NCI-H2196 treated with DMSO at 0.1 percent for 48 hours (cell line): ENCODE measurements around the gene SNX20.

Experiments
- DNase-seq: peaks from one replicate; lab custom pipeline; 2025; ENCODE audit not compliant: unreplicated experiment; lab: John Stamatoyannopoulos, UW

Gene SNX20

DNA sequence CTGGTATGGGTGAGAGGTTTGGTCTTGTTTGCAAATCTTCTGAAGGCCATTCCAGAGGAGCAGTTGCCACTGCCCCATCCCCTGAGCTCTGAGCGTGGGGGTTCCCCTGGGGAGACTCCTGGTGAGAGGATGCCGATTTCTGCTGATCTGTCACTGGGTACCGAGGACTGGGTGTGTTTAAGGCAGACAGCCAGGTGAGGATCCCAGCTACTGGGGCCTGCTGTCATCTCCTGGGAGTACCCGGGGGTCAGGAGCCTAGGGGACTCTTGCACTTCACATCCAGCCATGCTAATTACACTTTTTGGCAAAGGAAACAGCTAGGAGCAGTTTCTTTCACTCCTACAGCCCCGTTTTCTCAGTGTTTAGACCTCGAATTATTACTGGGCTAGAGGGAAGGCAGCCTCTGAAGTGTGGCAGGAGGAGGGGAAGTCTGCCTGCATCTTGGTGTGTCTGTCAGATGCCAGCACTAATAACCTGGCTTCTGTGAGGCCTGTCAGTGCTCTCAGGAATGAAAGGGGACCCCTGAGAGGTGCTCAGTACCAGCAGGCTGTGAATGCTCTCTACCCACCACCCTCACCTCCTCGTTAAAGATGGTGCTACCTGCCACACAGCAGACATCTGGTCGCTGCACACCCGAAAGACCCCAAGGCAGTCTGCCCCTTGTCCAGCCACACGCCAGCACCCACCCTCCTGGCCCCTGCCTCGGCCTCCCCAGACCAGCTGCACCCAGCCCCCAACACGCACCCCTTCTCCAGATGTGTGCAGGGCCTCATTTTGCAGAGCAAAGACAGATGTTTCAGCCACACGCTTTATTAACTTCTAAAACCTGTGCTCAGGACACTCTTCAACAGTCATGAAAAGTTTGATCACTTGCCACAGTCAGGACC, 43.2 kb downstream of the SNX20 start:
- DNase-seq, result no peak

DNA sequence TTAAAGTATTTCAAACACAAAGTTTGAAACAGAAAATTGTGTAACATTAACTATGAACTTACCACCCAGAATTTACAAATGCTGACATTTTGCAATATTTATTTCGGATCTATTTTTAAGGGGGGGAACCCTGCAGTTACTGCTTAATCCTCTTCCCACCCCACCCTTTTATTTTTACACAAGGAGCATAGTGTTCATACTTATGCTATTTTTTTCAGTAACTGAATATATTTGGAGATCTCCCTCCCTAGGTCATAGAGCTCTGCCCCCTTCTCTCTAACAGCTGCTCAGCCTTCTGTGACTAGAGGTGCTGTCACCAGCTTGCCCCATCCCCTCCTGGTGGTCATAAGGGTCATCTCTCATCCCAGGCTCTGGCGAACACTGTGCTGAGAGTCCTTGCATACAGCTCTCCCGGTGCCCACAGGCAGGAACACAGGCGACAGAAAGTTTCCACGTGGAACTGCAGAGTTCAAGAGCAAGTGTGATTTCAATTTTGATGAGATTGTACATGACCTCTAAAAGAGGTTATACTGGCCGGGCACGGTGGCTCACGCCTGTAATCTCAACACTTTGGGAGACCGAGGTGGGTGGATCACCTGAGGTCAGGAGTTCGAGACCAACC, 44.2 kb downstream of the SNX20 start:
- DNase-seq, result no peak

DNA sequence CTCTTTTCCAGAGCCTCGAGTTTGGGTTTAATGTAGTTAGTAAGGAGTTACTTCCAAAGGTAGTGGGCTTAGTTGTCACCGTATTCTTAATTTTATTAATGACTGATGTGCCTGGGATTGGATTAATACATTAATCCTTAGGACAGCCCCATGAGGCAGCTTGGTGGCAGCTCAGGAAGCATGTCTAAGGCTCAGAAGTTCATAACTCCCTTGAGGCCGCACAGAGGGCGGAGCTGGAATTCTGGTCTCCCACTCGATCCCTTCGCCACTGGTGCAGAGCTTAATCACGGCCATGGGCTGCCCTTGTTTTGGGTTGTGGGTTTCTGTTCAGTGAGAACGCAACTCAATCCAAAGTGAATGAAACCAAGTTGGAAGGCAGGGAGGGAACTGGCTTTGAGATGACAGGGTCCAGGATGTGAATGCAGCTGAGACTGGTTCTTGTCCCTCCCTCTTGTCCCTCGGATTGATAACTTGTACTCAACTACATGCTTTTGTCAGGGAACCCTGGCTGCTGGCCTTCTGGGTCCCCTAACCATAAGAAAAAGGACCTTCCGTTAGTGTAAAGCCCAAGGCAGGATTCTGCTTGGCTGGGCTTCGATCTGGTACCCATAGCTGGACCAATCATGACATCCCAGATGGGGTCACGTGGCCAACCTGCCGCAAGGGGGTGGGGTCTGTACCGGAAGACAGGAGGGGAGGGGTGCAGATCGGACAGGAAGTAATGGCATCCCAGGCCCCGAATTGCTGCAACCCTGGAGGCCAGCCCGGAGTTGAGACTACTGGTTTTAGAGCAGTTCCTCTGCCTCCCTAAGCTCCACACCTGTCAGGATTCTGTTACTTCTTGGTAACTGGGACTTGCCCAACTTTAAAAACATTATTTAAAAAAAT, 45.4 kb downstream of the SNX20 start:
- no peak for DNase-seq

DNA sequence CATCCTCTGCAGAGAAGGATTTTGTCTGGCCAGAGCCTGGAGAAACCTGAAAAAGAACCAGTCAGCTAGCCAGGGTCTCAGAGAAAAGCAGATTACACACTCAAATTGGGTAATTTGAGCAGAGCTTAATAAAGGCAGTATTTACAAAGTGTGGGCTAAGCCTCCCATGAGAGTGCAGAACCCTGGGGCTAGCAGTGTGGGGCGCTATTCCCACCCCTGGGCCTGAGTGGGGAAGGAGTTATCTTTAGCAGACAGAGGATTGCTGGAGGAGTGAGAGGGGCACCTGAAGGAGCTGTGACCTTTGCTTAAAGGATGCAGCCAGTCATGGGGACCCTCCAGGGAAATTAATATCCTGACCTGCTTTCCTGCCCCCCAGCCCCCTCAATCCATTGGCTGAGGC, 46.2 kb downstream of the SNX20 start:
- no peak for DNase-seq

DNA sequence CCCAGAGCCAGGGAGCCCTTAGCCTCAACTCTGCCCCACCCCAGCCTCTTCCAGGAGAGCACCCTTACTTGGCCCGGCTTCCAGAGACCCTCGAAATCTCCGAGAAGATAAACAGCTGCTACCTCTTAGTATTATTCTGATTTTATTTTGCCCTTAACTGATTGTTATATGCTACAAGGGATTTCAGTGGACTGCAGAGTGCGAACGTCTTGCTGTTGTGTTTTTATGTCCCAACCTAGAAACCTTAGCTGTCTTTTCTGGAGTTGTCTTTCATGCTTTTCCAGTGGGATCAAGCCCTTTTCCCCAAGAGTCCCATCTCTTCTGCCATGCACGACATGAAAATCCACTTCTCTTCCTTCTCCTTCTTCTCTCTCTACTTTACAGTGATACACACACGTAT, 47.0 kb downstream of the SNX20 start:
- DNase-seq, result no peak

DNA sequence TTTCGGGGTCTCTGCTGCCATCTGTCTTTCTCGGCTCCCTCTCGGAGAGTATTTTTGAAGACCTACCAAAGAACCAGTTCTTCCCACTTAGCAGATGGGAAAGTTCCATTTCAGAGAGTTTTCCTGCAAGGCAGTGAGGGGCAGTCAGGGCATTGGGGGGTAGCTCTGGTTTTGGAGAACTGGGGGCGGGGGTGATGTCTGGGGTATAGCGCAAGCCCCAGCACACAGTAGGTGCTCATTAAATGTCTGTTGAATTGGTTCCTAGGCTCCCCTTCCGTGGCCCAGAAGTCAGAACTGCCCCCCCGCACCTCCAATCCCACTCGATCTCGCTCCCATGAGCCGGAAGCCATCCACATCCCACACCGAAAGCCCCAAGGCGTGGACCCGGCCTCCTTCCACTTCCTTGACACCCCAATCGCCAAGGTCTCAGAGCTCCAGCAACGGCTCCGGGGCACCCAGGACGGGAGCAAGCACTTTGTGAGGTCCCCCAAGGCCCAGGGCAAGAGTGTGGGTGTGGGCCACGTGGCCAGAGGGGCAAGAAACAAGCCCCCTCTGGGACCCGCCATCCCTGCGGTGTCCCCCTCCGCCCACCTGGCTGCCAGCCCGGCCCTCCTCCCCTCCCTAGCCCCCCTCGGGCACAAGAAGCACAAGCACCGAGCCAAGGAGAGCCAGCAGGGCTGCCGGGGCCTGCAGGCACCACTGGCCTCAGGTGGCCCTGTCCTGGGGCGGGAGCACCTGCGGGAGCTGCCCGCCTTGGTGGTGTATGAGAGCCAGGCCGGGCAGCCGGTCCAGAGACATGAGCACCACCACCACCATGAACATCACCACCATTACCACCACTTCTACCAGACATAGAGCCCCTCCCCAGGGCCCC, 47.9 kb downstream of the SNX20 start:
- DNase-seq, result no peak

DNA sequence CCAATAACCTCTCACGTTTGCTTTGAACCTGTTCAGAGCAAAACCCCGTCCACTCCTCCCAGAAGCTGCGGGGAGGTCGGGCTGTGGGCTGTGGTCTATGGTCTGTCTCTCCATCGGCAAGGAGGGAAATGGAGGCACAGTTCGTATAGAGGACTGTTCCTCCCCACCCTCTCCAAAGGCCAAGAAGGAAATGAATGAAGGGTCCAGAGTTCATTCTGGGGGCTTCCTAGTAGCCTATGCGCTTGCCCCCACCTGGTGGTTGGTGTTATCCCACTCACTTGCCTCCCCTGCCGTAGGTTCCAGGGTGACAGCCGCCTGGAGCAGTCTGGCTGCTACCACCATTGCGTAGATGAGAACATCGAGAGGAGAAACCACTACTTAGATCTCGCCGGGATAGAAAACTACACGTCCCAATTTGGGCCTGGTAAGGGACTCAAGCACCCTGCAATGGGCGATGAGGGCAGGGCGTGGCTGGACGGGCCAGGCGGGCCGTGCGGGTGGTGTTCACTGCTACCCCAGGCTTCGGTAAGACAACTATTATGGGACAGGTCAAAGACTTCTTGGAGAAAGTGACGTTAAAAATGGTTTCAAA, 49.0 kb downstream of the SNX20 start:
- DNase-seq, result no peak

DNA sequence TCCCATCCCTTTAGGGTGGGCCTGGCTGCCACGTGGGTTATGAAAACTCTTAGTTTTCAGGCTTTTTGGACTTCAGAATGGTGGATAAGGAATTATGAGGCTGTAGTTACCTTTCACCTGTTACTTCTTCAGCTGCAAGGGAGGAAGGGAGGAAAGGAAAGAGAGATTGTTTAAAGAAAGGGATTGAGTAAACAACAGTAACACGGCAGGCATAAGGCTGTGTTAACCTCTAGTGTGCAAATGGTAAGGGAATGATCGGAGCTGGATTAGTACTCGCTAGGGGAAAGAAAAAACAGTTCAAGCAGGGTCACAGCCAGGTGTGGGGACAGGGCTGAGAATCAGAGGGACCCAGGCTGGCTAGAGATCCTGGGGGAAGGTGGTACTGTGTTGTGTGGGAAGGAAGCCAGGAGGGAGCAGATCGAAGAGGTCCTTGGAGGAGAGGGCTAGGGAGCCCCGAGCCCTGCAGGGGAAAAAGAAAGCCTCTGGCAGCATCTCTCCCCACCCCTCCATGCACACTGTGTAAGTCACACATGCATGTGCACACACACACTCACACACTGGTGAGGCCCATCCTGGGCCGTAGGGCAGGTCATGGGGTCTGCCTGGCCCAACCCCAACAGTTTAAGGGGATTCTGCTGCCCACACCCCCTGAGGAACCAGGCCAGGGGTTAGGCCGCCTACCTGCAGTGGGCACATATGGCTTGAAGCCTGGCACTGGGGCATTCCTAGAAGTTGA, 49.7 kb downstream of the SNX20 start:
- DNase-seq, result no peak

DNA sequence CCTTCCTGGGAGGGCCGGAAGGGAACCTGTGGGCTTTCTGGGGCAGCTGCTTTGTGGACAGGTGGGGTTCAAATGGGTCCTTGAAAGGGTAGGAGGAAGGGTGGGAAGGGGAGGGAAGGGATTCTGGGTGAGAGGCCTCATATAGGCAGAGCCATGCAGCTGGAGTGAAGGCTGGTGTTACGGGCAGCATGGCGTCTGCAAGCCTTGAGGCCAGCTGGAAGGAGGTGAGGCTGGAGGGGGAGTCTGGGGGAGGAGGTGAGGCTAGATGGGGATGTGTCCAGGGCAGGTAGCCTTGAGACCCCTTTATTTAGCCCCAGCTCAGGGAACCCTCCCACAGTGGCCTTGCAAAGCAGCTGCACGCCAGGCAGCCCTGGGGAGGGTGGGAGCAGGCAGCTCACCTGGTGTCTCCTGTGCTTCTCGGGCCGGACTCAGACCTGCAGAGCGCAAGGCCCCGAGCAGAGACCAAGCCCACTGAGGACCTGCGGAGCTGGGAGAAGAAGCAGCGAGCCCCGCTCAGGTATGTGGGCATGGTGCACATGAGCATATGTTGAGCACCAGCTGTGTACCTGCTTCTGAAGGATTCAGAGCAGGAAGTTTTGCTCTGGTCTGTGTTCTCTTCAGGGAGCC, 50.6 kb downstream of the SNX20 start:
- DNase-seq, result no peak

DNA sequence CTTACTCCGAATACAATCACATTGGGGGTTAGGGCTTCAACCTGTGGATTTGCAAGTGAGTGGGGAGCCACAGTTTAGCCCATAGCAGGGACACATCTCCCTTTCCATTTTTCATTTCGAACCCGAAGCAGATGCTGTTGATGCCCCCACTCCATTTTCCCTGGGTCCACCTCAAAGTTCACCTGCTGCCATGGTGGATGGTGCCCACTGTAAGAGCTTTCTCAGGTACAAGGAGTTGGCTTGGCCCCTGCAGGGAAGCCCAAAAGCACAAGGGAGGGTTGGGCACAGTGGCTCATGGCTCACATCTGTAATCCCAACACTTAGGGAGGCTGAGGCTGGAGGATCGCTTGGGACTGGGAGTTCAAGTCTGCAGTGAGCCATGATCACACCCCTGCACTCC, 51.8 kb downstream of the SNX20 start:
- no peak for DNase-seq

DNA sequence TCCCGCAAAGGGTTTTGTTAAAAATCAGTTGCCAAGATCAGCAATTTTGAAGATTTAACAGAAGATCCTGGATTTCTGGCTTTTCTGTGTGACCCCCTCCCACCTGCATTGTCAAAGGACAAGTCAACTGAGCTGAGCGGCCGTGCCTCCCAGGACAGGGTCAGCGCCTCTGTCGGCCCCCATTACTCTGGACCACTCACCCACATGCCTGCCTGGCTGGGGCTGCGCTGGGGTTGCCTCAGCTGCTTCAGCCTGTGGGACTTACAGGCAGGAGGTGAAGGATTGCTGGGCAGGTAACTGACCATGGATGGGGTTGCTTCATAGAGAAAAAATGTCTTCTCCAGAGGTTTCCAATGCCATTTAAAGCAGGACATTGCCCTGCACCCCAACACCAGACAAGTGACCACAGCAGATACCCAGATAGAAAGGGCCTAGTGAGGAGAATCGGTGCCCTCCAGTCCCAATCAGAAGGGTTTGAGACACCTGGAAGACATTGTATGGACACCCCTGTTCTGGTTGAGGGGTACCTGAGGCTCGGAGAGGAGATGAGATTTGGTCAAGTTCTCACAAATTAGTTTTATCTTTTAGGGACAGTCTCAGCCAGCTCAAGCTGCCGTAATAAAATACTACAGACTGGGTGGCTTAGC, 52.8 kb downstream of the SNX20 start:
- no peak for DNase-seq

DNA sequence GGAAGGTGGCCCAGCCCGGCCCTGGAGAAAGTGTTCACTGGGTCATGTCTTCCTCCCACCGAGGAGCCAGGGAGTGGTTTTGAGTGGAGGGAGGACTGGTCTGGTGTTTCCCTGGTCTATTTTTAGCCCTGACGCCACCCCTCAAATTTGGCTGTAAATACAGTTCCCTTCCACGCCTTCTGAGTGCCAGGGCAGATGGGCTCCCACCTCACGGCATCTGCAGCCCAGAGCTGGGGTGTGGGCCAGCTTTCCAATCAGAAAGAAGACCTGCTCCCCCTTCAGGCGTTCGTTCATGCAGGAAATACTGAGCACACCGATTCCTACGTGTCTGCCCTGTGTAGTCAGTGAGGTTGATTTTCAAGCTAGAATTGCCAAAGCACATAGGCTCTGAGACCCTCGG, 53.7 kb downstream of the SNX20 start:
- no peak for DNase-seq

DNA sequence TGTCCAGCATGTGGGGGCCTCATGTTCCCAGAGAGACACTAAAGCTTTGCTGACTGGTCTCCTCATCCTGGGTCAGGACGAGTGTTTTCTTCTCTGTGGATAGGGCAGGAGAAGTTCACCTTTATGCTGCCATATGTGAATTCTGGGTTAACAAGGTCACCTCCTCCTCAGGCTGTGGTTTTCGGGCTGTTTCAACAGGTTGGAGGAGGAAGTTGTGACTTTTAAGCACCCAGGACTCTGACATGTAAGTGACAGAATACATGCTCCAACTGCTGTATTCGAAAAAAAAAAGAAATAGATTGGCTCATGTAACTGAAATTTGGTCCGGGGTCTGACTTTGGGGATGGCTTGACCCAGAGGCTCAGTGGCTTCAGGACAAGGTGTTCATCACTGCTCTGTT, 54.2 kb downstream of the SNX20 start:
- no peak for DNase-seq

DNA sequence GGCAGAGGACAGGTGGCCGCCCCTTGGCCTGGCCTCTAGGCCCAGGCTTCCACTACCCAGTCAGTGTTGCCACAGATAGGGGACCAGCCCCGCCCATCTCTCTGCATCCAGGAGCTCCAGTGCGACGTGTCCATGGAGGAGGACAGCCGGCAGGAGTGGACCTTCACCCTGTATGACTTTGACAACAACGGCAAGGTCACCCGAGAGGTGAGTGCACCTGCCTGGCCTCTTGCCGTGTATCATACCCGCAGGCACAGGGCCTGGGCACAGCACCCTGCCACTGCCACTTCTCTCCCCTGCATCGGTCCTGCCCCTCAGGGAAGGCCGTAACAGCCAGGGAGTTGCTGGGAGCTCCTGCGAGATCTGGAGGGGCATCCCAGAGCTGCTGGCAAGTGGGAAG, 55.7 kb downstream of the SNX20 start:
- DNase-seq, result no peak

DNA sequence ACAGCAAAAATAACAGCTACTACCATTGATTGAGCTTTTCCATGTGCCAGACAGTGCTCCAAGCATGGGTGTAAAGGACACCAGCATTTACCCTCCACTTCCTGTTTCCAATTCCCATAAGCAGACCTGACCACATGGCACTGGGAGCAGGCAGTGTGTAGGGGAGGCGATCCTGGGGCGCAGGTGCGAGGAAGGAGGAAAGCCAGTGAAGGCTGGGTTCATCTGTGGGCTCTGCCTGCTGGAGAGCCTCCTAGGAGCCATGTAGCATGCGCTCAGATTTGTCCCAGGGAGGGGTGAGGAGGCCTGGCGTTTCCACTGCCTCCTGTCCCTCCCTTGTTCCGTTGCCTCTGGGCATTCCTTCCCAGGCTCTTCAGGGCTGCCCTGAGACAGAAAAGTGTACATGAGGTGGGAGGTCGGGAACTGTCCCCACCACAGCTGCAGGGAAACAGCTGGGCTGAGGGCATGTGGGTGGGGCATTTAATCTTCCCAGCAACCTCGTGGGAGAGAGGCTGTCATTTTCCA, 56.6 kb downstream of the SNX20 start:
- no peak for DNase-seq

DNA sequence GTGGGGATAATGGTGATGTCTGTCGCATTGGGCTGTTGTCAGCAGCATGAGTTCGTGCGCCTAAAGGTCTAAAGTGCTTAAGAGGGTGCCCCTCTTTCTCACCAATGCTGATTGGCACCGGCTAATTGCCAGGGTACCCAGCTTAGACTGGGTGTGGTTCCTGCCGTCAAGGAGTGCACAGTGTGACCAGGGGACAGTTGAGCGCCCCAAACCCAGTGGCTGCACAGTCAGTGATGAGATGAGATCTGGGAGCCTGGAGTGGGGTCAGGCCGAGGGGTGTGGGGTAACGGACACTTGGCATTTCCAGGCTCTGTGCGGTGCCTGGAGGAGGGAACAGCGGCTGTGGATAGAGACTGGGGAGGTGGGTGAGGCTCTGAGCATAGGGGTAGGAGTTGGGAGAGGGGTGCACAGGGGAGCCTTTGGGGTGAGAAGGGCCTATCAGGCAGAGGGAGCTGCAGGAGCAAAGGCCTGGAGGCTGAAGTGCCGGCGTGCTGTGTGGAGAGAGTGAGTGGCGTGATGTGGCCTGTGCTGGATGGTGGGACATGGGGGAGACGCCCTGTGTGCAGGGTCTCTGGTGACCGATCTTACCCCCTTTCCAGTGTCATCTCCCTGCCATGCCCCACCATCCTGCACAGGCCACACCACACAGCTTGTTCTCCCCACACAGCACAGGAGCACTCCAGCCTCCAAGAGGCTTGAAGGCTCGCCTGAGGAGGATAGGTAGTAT, 58.3 kb downstream of the SNX20 start:
- no peak for DNase-seq

DNA sequence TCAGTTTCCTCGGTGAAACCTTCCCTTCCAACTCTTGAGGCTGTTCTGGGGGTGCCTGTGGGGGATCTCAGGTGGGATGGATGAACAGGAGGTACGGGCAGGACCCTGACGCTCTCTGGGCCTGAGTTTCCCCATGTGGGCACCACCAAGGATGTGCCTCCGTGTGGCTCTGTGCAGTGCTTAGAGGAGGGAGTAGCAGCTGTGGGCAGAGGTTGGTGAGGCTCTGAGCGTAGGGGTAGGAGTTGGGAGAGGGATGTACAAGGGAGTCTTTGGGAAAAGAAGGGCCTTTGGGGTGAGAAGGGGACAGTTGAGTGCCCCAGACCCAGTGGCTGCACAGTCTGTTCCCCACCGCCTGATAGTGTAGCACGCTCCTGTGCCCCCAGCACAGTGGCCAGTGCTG, 59.1 kb downstream of the SNX20 start:
- no peak for DNase-seq
